Neural cell (in vitro differentiated cells): ENCODE data around the gene GTF2I. TPM values are rescaled to one million over a fixed set of nuclear protein-coding genes. Genes with fewer than 3 reads are reported as not detected.
"Not testable (repeated sequence)": the region's sequence is repeated elsewhere in the genome, so short reads cannot be mapped to it uniquely, and the experiment has no call there.

Experiments used
- H2AFZ ChIP-seq: fragments of 200-600, 300-800 bp; sonication (generic), shearing (Covaris generic); 2 replicates; pipeline ENCODE4 v1.6.0; 2014; ENCODE audit warnings: low read depth, mild to moderate bottlenecking, antibody characterized with exemption, low read length, moderate library complexity
- H3F3A ChIP-seq: fragments of 200-600 bp; shearing (Covaris generic); 2 replicates; pipeline ENCODE4 v1.6.1; 2016; ENCODE audit warnings: mild to moderate bottlenecking, moderate library complexity, mixed read lengths, antibody characterized with exemption, low read length; ENCODE audit not compliant: insufficient read depth, poor library complexity, severe bottlenecking
- H3K27ac ChIP-seq: fragments of 200-600, 300-800 bp; sonication (generic), shearing (Covaris generic); 2 replicates; pipeline ENCODE4 v1.5.1; 2014; ENCODE audit warnings: mild to moderate bottlenecking, low read length, moderate library complexity
- H3K27me3 ChIP-seq: fragments of 300-800, 200-600 bp; sonication (generic), shearing (Covaris generic); 2 replicates; pipeline ENCODE4 v1.6.0; 2014; ENCODE audit warnings: mild to moderate bottlenecking, low read depth, low read length, moderate library complexity; ENCODE audit not compliant: insufficient read depth
- H3K36me3 ChIP-seq: fragments of 300-800, 200-600 bp; sonication (generic), shearing (Covaris generic); 2 replicates; pipeline ENCODE4 v1.5.1; 2014; ENCODE audit warnings: mild to moderate bottlenecking, antibody characterized with exemption, low read length, moderate library complexity; ENCODE audit not compliant: insufficient read depth
- H3K4me2 ChIP-seq: fragments of 300-800, 200-600 bp; sonication (generic), shearing (Covaris generic); 2 replicates; pipeline ENCODE4 v1.6.0; 2014; ENCODE audit warnings: mild to moderate bottlenecking, low read length
- H3K4me3 ChIP-seq: fragments of 300-800, 200-600 bp; sonication (generic), shearing (Covaris generic); 2 replicates; pipeline ENCODE4 v1.5.1; 2014; ENCODE audit warnings: mild to moderate bottlenecking, low read length, moderate library complexity
- H3K79me2 ChIP-seq: fragments of 200-600 bp; shearing (Covaris generic); replicated peaks from 2 replicates; pipeline ENCODE4 v1.6.0; 2014; ENCODE audit warnings: mild to moderate bottlenecking, low read length, moderate library complexity; ENCODE audit not compliant: insufficient read depth
- H3K9ac ChIP-seq: fragments of 300-800, 200-600 bp; sonication (generic), shearing (Covaris generic); 2 replicates; pipeline ENCODE4 v1.6.1; 2016; ENCODE audit warnings: mild to moderate bottlenecking, low read length, mixed read lengths
- H3K9me2 ChIP-seq: fragments of 200-600 bp; shearing (Covaris generic); 2 replicates; pipeline ENCODE4 v1.6.1; 2016; ENCODE audit warnings: mild to moderate bottlenecking, low read length, mixed read lengths; ENCODE audit not compliant: insufficient read depth
- H3K9me3 ChIP-seq: fragments of 200-600, 300-800 bp; sonication (generic), shearing (Covaris generic); 2 replicates; pipeline ENCODE4 v1.6.1; 2016; ENCODE audit warnings: mild to moderate bottlenecking, mixed run types, low read length, moderate library complexity, mixed read lengths
- H4K20me1 ChIP-seq: fragments of 200-600 bp; shearing (Covaris generic); 2 replicates; pipeline ENCODE4 v1.6.1; 2016; ENCODE audit warnings: mild to moderate bottlenecking, mixed run types; ENCODE audit not compliant: insufficient read depth
- CTCF ChIP-seq: fragments of 450-650 bp; IDR thresholded peaks from 2 replicates; pipeline ENCODE4 v1.5.1; 2014; ENCODE audit warnings: antibody characterized with exemption, mild to moderate bottlenecking, moderate library complexity; ENCODE audit not compliant: poor library complexity, severe bottlenecking
- EP300 ChIP-seq: fragments of 450-650 bp; conservative IDR thresholded peaks from 2 replicates; pipeline ENCODE4 v1.6.1; 2014; ENCODE audit warnings: antibody characterized with exemption, mild to moderate bottlenecking, moderate library complexity; ENCODE audit not compliant: poor library complexity, severe bottlenecking
- EZH2 ChIP-seq: fragments of 200-600, 300-800 bp; shearing (Covaris generic), sonication (generic); IDR thresholded peaks from 2 replicates; pipeline ENCODE4 v1.6.1; 2014; ENCODE audit warnings: antibody characterized with exemption, low read length, borderline replicate concordance, mild to moderate bottlenecking; ENCODE audit not compliant: insufficient read depth, poor library complexity, severe bottlenecking
- MXI1 ChIP-seq: fragments of 450-650 bp; conservative IDR thresholded peaks from 2 replicates; pipeline ENCODE4 v1.6.1; 2014; ENCODE audit warnings: antibody characterized with exemption, mild to moderate bottlenecking; ENCODE audit not compliant: poor library complexity, severe bottlenecking
- POLR2AphosphoS5 ChIP-seq: IDR thresholded peaks from 2 replicates; pipeline ENCODE4 v1.6.1; 2012
- RAD21 ChIP-seq: fragments of 450-650 bp; conservative IDR thresholded peaks from 2 replicates; pipeline ENCODE4 v1.6.1; 2014; ENCODE audit warnings: antibody characterized with exemption, mild to moderate bottlenecking, moderate library complexity
- REST ChIP-seq: IDR thresholded peaks from 2 replicates; pipeline ENCODE4 v1.6.1; 2012; ENCODE audit warnings: borderline replicate concordance
- SMC3 ChIP-seq: fragments of 450-650 bp; conservative IDR thresholded peaks from 2 replicates; pipeline ENCODE4 v1.6.1; 2014; ENCODE audit warnings: antibody characterized with exemption, mild to moderate bottlenecking, moderate library complexity; ENCODE audit not compliant: poor library complexity
- TAF1 ChIP-seq: IDR thresholded peaks from 2 replicates; pipeline ENCODE4 v1.6.1; 2012; ENCODE audit warnings: low read depth
- polyA plus RNA-seq: library from polyadenylated mRNA; depleted of rRNA; stranded (reverse); fragments of >200 nt; gene quantifications from 2 replicates; pipeline ENCODE4 v1.2.3, GENCODE V29; 2014

The GTF2I gene
- polyA plus RNA-seq, 1 donor from 2014 or later = 274 TPM

GRCh38 chr7:74665296-74665938 lies 7.9 kb downstream of the GTF2I start:
- peaks cover 85% of the 10 kb centered on the region for H3K79me2 ChIP-seq
- no peaks in the 10 kb centered on the region for H3K36me3 ChIP-seq
- H3K27ac ChIP-seq = no peak overlapping the region
- H3K9me3 ChIP-seq = no peaks in the 10 kb centered on the region
- no peak overlapping the region for H3K4me2 ChIP-seq
- no peaks in the 10 kb centered on the region for H3F3A ChIP-seq
- H2AFZ ChIP-seq = no peak overlapping the region
- TF ChIP-seq RAD21 = no peak
- TF ChIP-seq EP300 = no peak
- no peak for TF ChIP-seq TAF1
- no peak for TF ChIP-seq SMC3
- TF ChIP-seq EZH2 = no peak
- no peak for TF ChIP-seq MXI1
- no peak for TF ChIP-seq CTCF
- TF ChIP-seq POLR2AphosphoS5 = no peak
- TF ChIP-seq REST = no peak
- no peaks in the 10 kb centered on the region for H3K27me3 ChIP-seq
- H4K20me1 ChIP-seq = peaks cover 8% of the 10 kb centered on the region
- H3K9me2 ChIP-seq = no peaks in the 10 kb centered on the region
- no peak overlapping the region for H3K9ac ChIP-seq
- no peak overlapping the region for H3K4me3 ChIP-seq

GRCh38 chr7:74667013-74667412 lies 9.5 kb downstream of the GTF2I start:
- not testable (repeated sequence) for H2AFZ ChIP-seq, H3K36me3 ChIP-seq, H4K20me1 ChIP-seq, H3K9me2 ChIP-seq, H3K27ac ChIP-seq, H3K27me3 ChIP-seq, H3K4me3 ChIP-seq, H3F3A ChIP-seq, H3K9me3 ChIP-seq, H3K4me2 ChIP-seq, H3K9ac ChIP-seq
- peaks cover 85% of the 10 kb centered on the region for H3K79me2 ChIP-seq

DNA sequence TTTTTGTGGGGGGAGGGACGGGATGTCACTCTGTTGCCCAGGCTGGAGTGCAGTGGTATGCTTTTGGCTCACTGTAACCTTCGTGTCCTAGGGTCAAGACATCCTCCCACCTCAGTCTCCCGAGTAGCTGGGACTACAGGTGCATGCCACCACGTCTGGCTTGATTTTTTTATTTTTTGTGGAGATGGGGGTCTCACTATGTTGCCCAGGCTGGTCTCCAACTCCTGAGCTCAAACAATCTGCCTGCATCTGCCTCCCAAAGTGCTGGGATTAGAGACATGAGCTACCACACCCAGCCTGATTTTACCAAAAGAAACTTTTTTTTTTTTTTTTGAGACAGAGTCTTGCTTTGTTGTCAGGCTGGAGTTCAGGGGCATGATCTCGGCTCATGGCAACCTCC lies 10.0 kb downstream of the GTF2I start:
- H3K9me2 ChIP-seq, H3K4me2 ChIP-seq, H3K27ac ChIP-seq, H3K27me3 ChIP-seq, H3K4me3 ChIP-seq, H3F3A ChIP-seq, H4K20me1 ChIP-seq, H3K36me3 ChIP-seq, H2AFZ ChIP-seq, H3K9me3 ChIP-seq, H3K9ac ChIP-seq: not testable (repeated sequence)
- H3K79me2 ChIP-seq = peaks cover 86% of the 10 kb centered on the region
